ENCODE data around the gene NFKBIL1.
A peak's percentile ranks its signal among the peaks of the same experiment; 100 is the strongest.
"Not testable (repeated sequence)": the region's sequence is repeated elsewhere in the genome, so short reads cannot be mapped to it uniquely, and the experiment has no call there.

The NFKBIL1 gene

DNA sequence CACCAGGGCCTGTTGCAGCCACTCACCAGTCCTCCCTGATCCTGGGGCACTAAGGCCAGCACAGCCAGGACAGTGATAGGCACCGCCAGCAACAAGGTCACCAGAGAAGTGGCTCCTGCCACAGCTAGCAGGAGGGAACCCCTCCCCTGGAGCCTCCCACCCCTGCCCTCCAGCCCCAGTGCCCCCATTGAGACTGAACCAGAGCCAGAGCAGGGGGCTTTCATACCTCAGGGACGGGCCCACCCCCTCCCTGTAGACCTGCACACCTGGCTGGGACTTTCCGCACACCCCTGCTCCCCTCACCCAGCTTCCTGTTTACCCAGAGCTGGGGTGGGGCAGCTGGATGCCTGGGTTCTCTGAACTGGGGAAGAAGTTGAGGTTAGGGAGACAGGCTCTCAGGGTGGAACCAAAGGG is 34.8 kb downstream of the NFKBIL1 start, which contains the start of gene LTB:
LTB (minus strand) TSS at position 195 of the 414 bp plus-strand sequence; CDS start at position 188, 7 bp downstream.
- DNase-seq = no peak

- no peak for DNase-seq
Measured at GRCh38 chr6:31585491-31585890, 38.1 kb downstream of the NFKBIL1 start.

DNA sequence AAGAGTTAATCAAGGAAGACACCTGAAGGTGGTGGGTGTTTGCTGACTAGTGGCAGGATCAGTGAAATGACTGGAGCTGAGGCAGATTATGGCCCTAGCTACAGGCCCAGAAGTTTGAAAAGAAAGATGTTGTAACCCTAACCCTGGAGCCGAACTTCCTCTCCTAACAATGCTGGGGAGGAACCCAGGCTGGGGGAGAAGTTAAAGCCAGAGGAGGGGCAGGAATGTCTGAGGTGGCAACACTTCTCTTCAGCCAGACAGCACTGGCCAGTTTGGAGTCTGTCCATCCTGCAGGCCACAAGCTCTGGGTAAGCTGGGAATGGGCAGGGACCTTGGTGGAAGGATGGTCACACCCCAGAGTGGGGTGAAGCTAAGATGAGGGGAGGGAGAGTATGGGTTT is 38.6 kb downstream of the NFKBIL1 start, which contains the start of gene LST1:
LST1 (plus strand) TSS at position 270 of the 400 bp plus-strand sequence. CDS start 1,023 bp downstream, outside the sequence.
- DNase-seq = no peak

DNA sequence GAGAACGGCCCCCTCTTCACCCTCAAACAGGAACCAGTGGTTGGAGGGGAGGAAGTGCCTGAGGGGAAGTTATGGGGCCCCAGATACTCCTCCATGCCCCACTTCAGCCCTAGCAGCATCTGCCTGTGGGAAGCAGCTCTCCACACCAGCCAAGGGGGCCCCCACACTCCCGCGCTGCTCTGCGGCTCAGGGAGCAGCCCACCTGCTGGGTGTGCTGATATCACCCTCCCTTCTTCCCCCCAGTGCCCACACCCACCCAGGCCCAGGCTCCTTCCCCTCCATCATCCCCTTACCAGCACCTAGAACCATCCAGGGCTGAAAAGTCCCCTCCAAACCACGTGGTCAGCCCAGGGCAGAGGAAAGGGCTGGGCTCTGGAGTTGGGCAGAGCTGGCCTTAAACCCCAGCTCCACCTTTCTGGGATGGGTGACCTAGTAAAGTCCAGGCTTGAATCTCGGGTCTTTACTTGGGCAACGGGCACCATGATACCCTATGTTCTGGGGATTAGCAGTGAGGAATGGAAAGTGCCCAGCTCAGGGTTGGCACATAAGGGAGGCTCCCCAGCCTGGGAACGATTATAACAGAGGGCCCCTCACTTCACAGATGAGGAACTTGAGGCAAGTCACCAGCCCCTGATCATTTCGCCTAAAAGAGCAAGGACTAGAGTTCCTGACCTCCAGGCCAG is 39.3 kb downstream of the NFKBIL1 start:
- no peak for DNase-seq

- no peak for DNase-seq
Measured at GRCh38 chr6:31587791-31588777, 40.7 kb downstream of the NFKBIL1 start.

DNA sequence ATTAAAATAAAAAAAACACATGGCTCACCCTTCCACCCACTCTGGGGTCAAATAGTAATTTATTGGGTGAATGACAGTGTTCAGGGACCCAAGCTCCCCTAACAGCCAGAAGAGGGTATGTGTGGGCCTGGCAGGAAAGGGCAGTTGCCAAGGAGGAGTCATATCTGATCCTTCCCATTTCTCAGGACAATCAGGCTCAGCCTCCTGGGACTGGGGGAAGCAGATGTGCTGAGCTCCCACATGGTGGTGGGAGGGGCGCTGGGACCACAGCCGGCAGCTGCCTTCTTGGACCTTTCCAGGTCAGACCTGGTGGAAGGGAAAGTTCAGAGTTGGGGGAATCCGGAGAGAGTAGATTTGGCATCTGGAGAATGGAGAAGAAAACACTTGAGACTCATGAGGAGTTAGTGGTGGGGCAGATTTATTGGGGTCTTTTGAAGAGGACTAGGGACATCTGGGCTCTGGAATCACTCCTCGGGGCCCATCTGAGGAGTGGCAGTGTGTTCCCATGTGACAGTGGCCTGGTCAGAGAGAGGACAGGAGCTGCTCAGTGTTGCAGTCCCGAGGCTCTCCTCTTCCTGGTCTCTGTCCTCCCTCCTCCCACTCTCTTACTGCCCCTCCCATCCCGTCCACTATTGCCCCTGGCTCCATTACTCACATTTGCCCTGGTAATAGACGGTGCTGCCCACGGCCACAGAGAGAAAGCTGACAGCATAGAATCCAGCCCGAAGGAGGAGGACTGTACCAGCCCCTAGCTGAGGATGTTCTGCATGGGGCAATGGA is 41.7 kb downstream of the NFKBIL1 start:
- peak in 1 of 2 experiments; percentile 28 for DNase-seq

- not testable (repeated sequence) for DNase-seq
Measured at GRCh38 chr6:31590691-31591090, 43.3 kb downstream of the NFKBIL1 start.

DNA sequence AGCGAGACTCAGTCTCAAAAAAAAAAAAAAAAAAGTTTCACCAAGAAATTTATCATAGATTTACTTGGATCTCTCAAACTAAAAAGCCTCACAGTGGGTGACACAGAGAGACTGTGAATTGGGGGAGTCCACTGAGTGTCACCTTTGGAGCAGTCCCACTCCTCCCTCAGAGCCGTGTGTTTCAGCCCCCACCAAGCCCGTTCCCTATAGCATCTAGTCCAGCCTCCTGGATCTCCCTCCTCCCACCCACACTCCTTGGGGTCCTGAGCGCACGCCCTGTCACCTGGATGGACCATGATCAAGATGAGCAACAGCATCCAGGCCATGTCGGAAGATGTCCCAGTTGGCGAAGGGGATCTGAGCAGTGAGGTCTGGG is 45.0 kb downstream of the NFKBIL1 start:
- DNase-seq = no peak

- DNase-seq = peak in 1 of 2 experiments; percentile 41
Measured at GRCh38 chr6:31597006-31597405, 49.6 kb downstream of the NFKBIL1 start.

DNA sequence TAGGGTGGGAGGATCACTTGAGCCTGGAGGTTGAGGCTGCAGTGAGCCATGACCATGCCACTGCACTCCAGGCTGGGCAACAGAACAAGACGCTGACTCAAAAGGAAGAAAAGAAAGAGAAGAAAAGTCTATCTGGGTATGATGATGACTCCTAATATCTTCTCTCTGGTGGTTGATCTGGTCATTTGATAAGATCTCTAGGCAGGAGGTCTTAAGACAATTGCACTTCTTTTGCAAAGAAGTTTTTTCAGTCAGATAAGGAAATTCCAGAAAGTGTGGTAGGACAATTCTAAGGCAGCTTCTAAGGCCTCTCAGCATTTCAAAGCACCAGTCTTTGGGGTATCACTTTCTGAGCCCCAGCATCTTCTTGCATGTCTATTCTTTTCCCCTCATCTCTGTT is 59.9 kb downstream of the NFKBIL1 start:
- DNase-seq = no peak

All from NCI-H524 (cell line).